RWPE1 (cell line): ENCODE results near the gene AKT2.

Source experiments
- CTCF ChIA-PET: fragments of 350-600 bp; sonication (Branson Sonifier 250); formaldehyde crosslinking; extraction: SDS; loops from one replicate; lab custom pipeline; 2021; lab: Yijun Ruan, JAX
- POLR2A ChIA-PET: fragments of 400-600 bp; formaldehyde crosslinking; extraction: SDS; loops from one replicate; lab custom pipeline; 2020; ENCODE audit warnings: antibody characterized with exemption; ENCODE audit not compliant: low non-redundant PET; lab: Yijun Ruan, JAX
- DNase-seq: peaks from one replicate; pipeline ENCODE4 v3.0.0; 2012; ENCODE audit warnings: low spot score
- H3K27ac ChIP-seq: fragments of 450-650 bp; 2 replicates; pipeline ENCODE4 v1.5.1; 2017
- TF ChIP-seq, protein P1 (sequence below): fragments of 450-650 bp; conservative IDR thresholded peaks from 2 replicates; pipeline ENCODE4 v1.5.1; 2017; ENCODE audit warnings: low read depth, mild to moderate bottlenecking

The AKT2 gene

DNA sequence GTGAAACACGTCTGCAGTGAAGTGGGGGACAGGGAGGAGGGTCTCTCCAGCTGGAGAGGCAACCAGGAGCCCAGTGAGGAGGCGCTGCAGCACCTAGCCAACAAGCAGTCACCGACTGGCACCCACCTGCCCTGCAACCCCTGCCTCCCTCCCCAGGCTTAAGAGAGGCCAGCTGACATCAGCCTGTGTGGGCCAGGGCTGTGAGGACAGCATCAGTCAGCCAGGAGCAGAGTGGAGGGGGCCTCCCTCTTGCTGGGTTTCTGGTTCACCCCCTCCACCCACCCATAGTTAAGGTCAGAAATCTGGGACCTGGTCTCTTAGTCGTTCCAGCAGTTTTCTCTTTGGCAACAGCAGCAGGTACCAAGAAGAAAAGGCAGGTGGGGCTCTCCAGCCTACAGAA is 33.2 kb downstream of the AKT2 start:
- TF ChIP-seq, protein P1, sequence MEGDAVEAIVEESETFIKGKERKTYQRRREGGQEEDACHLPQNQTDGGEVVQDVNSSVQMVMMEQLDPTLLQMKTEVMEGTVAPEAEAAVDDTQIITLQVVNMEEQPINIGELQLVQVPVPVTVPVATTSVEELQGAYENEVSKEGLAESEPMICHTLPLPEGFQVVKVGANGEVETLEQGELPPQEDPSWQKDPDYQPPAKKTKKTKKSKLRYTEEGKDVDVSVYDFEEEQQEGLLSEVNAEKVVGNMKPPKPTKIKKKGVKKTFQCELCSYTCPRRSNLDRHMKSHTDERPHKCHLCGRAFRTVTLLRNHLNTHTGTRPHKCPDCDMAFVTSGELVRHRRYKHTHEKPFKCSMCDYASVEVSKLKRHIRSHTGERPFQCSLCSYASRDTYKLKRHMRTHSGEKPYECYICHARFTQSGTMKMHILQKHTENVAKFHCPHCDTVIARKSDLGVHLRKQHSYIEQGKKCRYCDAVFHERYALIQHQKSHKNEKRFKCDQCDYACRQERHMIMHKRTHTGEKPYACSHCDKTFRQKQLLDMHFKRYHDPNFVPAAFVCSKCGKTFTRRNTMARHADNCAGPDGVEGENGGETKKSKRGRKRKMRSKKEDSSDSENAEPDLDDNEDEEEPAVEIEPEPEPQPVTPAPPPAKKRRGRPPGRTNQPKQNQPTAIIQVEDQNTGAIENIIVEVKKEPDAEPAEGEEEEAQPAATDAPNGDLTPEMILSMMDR, result no peak
- DNase-seq, result no peak
- peak overlapping the region; percentile 24; the same call in 1 of the 2 replicates for H3K27ac ChIP-seq
- POLR2A ChIA-PET, result no interaction called here
- CTCF ChIA-PET, result no interaction called here

DNA sequence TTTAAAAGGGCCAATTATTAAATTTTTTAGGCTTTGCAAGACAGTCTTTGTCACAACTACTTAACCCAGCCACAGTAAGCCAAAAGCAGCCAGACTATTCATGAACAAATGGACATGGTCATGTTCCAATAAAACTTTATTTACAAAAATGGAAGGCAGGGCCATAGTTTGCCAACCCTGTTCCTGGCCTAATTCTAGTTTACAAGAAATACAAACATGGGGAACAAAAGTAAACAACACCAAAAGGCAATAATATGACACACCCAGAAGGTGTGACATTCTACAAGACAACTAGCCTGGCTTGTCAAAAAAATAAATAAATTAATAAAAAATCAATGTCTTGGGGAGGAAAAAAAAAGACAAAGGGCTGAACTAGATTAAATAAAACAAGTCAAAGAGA is 33.9 kb downstream of the AKT2 start:
- ChIA-PET CTCF (no interaction called here), POLR2A (no interaction called here)
- H3K27ac ChIP-seq, result no peak overlapping the region
- TF ChIP-seq, protein P1, result no peak
- DNase-seq, result no peak

DNA sequence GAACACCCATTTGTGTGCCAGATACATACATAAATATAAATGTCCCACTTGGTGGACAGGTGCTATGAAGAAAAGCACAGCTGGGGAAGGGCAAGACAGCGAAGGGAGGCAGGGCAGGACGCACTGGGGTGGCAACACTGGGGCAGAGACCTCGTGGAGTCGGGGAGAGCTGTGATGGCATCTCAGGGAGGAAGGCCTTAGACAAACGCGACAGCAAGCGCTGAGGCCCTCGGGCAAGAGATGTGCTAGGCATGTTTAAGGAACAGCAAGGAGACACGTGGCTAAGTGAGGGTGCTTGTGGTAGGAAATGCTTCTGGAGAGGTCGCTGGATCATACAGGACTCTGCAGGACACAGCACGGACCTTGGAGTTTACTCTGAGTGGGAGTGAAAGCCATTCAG is 35.4 kb downstream of the AKT2 start:
- ChIA-PET POLR2A (interaction anchor here (0.9 kb wide), 1 partner anchor 37 kb away, joined by 3 read pairs; no protein-coding TSS in a partner anchor), CTCF (no interaction called here)
- H3K27ac ChIP-seq, result no peak overlapping the region
- TF ChIP-seq, protein P1, result no peak
- no peak for DNase-seq

DNA sequence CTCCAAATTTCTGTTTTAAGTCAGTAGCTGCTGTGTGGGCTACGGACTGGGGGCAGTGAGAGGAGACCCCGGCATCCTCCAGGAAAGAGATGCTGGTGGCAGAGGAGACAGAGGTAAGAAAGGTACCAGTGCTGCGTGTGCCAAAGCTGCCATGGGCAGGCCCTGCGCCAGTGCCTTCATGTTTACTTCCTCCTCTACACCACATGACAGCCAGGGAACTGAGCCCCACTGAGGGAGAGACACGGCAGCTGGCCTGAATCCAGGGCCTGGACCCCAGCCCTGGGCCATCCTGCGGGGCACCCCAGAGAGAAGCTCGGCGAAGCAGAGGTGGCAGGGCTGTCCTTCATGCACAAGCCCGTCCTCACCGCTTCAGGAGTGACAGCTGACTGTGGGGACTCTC is 35.9 kb downstream of the AKT2 start:
- H3K27ac ChIP-seq, result no peak overlapping the region
- DNase-seq, result no peak
- TF ChIP-seq, protein P1, result no peak
- POLR2A ChIA-PET, result interaction anchor here (0.9 kb wide), 1 partner anchor 38 kb away, joined by 3 read pairs; no protein-coding TSS in a partner anchor
- CTCF ChIA-PET, result no interaction called here

DNA sequence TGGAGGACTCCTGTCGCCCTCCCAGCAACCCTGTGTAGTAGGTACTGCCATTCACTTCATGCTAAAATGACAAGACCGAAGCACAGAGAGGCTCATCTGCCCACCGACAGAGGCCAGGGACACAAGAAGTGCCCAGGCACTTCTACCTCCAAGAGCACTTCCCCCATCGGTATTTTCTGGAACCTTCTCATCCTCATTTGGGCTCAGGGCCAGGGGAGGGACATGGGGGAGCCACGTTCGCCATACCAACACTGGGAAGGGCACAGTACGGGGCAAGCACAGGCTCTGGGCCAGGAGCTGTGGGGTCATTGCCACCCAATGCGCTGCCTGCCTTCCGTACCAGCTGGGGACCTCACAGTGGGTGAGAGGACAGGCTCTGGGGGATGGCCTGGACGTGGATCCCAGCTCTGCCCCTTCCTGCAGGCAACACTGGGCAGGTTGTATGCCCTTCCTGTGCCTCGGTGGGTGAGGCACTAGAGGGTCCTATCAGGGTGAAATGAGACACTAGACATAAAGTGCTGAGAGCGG is 37.3 kb downstream of the AKT2 start:
- TF ChIP-seq, protein P1, result no peak
- DNase-seq, result no peak
- ChIA-PET CTCF (no interaction called here), POLR2A (no interaction called here)
- no peak overlapping the region; the same call in 1 of the 2 replicates for H3K27ac ChIP-seq

DNA sequence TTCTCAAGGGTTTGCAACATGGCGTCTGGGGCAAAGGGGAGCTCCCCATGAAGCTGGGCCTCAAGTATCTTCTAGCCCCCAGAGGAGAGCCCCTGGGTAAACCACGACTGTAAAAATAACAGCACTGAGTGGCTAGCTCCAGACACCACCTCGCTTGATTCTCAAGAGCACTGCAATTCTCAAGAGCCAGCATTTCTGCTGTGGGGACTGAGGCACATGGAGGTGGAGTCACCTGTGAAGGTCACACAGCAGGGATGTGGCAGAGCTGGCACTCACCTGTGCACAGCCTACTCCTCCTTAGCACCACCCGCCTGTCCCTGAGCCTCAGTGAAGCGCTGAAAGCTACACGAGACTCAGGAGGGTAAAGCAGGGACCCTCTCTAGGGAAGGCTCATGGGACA is 38.0 kb downstream of the AKT2 start:
- POLR2A ChIA-PET, result no interaction called here
- TF ChIP-seq, protein P1, result no peak

More for the DNA sequence above, 38.0 kb downstream of the AKT2 start:
- DNase-seq, result no peak
- CTCF ChIA-PET, result interaction anchor here (0.5 kb wide), 1 partner anchor 56 kb away, joined by 3 read pairs; no protein-coding TSS in a partner anchor
- H3K27ac ChIP-seq, result peak overlapping the region; percentile 9; the same call in 1 of the 2 replicates
